Liver (tissue), 3 donors: ENCODE results near the gene CELA2A.

Source experiments
- ATF3 ChIP-seq: IDR thresholded peaks from 2 replicates; pipeline ENCODE4 v1.6.1; 2016; ENCODE audit warnings: antibody characterized with exemption
- JUND ChIP-seq, 2 donors: IDR thresholded peaks; 2 replicates each; pipeline ENCODE4 v1.6.1; 2016; ENCODE audit warnings: antibody characterized with exemption in 2 of 2
- RAD21 ChIP-seq, 2 donors: IDR thresholded peaks; 2 replicates each; pipeline ENCODE4 v1.6.1; 2016; ENCODE audit warnings: antibody characterized with exemption in 2 of 2, mild to moderate bottlenecking in 2 of 2
- SP1 ChIP-seq: IDR thresholded peaks from 2 replicates; pipeline ENCODE4 v1.6.1; 2018; ENCODE audit warnings: antibody characterized with exemption, mild to moderate bottlenecking
- TAF1 ChIP-seq: conservative IDR thresholded peaks from 2 replicates; pipeline ENCODE4 v1.6.1; 2016; ENCODE audit warnings: antibody characterized with exemption, mild to moderate bottlenecking
- YY1 ChIP-seq: IDR thresholded peaks from 2 replicates; pipeline ENCODE4 v1.6.1; 2016; ENCODE audit warnings: antibody characterized with exemption, mild to moderate bottlenecking
- TF ChIP-seq, protein P1 (sequence below): fragments of 150-350 bp; IDR thresholded peaks from 2 replicates; pipeline ENCODE4 v1.5.1; 2017; ENCODE audit warnings: improper control_type of control experiment, low read depth, low read length; ENCODE audit not compliant: missing input control
- donor health status: healthy.
- donor health status: healthy.

DNA sequence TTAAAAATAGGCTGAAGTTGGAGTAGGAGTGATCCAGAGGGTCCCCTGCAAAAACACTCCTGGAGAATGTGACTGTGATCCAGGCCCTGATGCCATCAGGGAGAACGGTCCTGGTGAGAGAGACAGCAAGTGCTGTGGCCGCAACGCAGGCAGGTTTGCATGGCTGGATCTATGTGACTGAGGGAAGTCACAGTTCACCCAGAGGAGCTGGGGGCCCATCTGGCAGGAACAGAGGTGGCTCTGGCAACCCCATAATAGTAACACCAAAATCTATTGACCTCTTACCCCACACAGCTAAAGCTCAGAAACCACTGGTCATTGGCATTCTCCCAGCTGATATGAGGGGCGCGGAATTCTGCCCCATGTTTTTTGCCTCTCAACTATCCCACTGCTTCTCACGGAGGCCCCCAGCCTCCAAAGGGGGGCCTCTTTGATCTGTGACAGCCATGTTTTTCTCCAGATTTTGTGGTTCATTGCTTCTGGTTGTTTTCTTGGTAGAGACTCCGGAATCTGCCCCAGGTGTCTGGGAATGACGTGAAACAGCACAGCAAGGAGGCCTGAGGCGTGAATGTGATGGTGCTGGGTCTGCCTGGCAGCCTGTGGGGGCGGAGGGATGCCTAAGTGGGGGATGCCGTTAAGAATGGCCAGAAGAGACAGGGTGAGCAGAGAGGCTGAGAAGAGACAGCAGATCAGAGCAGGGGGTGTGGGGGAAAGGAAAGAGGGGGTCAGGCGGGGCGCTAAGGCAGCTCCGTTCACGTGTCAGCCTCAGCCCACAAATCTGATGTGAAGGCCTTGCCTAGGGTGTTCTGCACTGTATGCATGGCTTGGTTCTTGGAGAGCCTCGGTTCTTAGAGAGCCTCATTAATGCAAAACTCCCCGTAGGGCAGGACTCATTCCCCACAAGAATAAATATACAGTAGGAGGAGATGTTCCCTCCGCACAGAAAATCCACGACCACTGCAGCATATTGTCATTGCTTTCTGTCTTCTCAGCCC, 43.9 kb downstream of the CELA2A start:
- TF ChIP-seq SP1 = no peak
- no peak for TF ChIP-seq TAF1
- no peak for TF ChIP-seq JUND (IDR thresholded peaks at IDR 0.05)
- no peak for TF ChIP-seq ATF3
- TF ChIP-seq RAD21 (IDR thresholded peaks at IDR 0.05) = no peak
- TF ChIP-seq, protein P1, sequence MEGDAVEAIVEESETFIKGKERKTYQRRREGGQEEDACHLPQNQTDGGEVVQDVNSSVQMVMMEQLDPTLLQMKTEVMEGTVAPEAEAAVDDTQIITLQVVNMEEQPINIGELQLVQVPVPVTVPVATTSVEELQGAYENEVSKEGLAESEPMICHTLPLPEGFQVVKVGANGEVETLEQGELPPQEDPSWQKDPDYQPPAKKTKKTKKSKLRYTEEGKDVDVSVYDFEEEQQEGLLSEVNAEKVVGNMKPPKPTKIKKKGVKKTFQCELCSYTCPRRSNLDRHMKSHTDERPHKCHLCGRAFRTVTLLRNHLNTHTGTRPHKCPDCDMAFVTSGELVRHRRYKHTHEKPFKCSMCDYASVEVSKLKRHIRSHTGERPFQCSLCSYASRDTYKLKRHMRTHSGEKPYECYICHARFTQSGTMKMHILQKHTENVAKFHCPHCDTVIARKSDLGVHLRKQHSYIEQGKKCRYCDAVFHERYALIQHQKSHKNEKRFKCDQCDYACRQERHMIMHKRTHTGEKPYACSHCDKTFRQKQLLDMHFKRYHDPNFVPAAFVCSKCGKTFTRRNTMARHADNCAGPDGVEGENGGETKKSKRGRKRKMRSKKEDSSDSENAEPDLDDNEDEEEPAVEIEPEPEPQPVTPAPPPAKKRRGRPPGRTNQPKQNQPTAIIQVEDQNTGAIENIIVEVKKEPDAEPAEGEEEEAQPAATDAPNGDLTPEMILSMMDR = no peak
- TF ChIP-seq YY1 = no peak
